Measurements from ENCODE around the gene SEMA3C.

Gene SEMA3C

GRCh38 chr7:80884511-80885195, 34.2 kb downstream of the SEMA3C start:
- DNase-seq = no peak

- DNase-seq = no peak
These were observed 35.5 kb downstream of the SEMA3C start for GRCh38 chr7:80883154-80884025.

- no peak for DNase-seq
These were observed 36.5 kb downstream of the SEMA3C start for GRCh38 chr7:80882213-80882801.

GRCh38 chr7:80881351-80881900, 37.4 kb downstream of the SEMA3C start:
- no peak for DNase-seq

GRCh38 chr7:80879849-80880248, 39.0 kb downstream of the SEMA3C start:
- DNase-seq = no peak

GRCh38 chr7:80876894-80877414, 41.9 kb downstream of the SEMA3C start:
- no peak for DNase-seq

- no peak for DNase-seq
These were observed 43.2 kb downstream of the SEMA3C start for GRCh38 chr7:80875537-80876120.

GRCh38 chr7:80873140-80873539, 45.7 kb downstream of the SEMA3C start:
- no peak for DNase-seq

GRCh38 chr7:80871228-80871627, 47.6 kb downstream of the SEMA3C start:
- no peak for DNase-seq

- DNase-seq = no peak
These were observed 48.0 kb downstream of the SEMA3C start for GRCh38 chr7:80870813-80871212.

GRCh38 chr7:80869821-80870751, 48.8 kb downstream of the SEMA3C start:
- no peak for DNase-seq

GRCh38 chr7:80869106-80869784, 49.6 kb downstream of the SEMA3C start:
- no peak for DNase-seq

- DNase-seq = no peak
These were observed 50.3 kb downstream of the SEMA3C start for GRCh38 chr7:80868566-80868965.

GRCh38 chr7:80860554-80860953, 58.3 kb downstream of the SEMA3C start:
- DNase-seq = no peak

- DNase-seq = no peak
These were observed 59.4 kb downstream of the SEMA3C start for GRCh38 chr7:80859272-80859970.

GRCh38 chr7:80858141-80858903, 60.5 kb downstream of the SEMA3C start:
- DNase-seq = no peak

- DNase-seq = no peak
These were observed 62.1 kb downstream of the SEMA3C start for GRCh38 chr7:80856769-80857168.

GRCh38 chr7:80851896-80852476, 66.9 kb downstream of the SEMA3C start:
- DNase-seq = no peak

GRCh38 chr7:80848841-80849240, 70.0 kb downstream of the SEMA3C start:
- DNase-seq = no peak
